Muscle layer of duodenum (tissue), 2 donors: Measurements from ENCODE around the gene PLXNA3.

Experiments
- H3K27ac ChIP-seq: one replicate; pipeline ENCODE4 v1.7.0; 2013; ENCODE audit warnings: mild to moderate bottlenecking, low read length
- H3K27me3 ChIP-seq: one replicate; pipeline ENCODE4 v1.7.0; 2013; ENCODE audit warnings: low read depth, mild to moderate bottlenecking, control low read depth, low read length
- H3K36me3 ChIP-seq, 2 donors: one replicate each; pipeline ENCODE4 v1.7.0; 2013; ENCODE audit warnings: low read length in 2 of 2, control low read depth in 1 of 2, mild to moderate bottlenecking in 1 of 2; ENCODE audit not compliant: insufficient read depth in 2 of 2, control insufficient read depth in 1 of 2
- H3K4me1 ChIP-seq, 2 donors: one replicate each; pipeline ENCODE4 v1.7.0; 2013; ENCODE audit warnings: low read length in 2 of 2, mild to moderate bottlenecking in 2 of 2, control low read depth in 1 of 2, moderate library complexity in 1 of 2; ENCODE audit not compliant: insufficient read depth in 2 of 2, control insufficient read depth in 1 of 2
- H3K4me3 ChIP-seq, 2 donors: one replicate each; pipeline ENCODE4 v1.7.0; 2013; ENCODE audit warnings: low read length in 2 of 2, low read depth in 1 of 2, mild to moderate bottlenecking in 1 of 2
- H3K9me3 ChIP-seq, 2 donors: one replicate each; pipeline ENCODE4 v1.7.0; 2013; ENCODE audit warnings: low read length in 2 of 2, control low read depth in 1 of 2, mild to moderate bottlenecking in 1 of 2; ENCODE audit not compliant: control insufficient read depth in 1 of 2
- donor health status: healthy.

PLXNA3 gene

DNA sequence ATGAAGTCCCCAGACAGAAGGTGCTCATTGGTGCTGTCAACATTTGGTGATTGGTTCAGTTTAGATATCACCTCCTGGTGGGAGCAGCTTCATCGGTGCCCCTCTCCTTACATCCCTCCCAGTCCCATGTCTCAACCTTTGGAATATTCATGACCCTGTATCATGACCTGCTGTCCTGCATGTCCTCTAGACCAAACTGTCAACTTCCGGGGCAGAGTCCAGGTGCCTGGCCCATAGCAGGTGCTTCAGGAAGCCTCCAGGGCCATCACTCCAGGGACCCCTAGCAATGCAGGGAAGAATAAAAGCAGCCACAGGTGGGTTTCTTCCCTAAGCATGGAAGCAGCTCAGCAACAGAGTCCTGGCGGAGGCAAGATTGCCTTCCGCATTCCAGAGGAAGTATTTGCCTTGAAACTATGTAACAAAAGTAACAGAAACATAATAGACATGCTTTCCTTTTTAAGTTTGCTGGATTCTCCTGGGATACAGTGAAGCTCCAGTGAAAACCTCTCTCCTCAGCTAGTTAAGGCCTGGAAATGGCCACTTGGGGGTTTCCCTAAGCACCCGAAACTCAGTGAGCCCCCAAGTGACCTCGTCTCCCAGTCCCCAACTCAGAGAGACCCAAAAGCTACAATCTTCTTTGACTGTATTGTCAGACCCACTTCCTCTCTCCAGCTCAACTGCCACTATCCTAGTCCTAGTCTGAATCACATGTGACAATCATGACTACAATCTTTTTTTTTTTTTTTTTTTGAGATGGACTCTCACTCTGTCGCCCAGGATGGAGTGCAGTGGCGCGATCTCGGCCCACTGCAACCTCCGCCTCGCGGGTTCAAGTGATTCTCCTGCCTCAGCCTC is 30.9 kb upstream of the PLXNA3 start:
- H3K36me3 ChIP-seq = peaks cover 0 to 6% of the 10 kb centered on the region in 2 donors
- peaks cover 0 to 24% of the 10 kb centered on the region in 2 donors for H3K4me1 ChIP-seq
- no peak overlapping the region for H3K27ac ChIP-seq
- H3K9me3 ChIP-seq = no peaks in the 10 kb centered on the region
- H3K27me3 ChIP-seq = no peaks in the 10 kb centered on the region
- H3K4me3 ChIP-seq = peak overlapping the region in 1 of 2 donors; percentile 79

DNA sequence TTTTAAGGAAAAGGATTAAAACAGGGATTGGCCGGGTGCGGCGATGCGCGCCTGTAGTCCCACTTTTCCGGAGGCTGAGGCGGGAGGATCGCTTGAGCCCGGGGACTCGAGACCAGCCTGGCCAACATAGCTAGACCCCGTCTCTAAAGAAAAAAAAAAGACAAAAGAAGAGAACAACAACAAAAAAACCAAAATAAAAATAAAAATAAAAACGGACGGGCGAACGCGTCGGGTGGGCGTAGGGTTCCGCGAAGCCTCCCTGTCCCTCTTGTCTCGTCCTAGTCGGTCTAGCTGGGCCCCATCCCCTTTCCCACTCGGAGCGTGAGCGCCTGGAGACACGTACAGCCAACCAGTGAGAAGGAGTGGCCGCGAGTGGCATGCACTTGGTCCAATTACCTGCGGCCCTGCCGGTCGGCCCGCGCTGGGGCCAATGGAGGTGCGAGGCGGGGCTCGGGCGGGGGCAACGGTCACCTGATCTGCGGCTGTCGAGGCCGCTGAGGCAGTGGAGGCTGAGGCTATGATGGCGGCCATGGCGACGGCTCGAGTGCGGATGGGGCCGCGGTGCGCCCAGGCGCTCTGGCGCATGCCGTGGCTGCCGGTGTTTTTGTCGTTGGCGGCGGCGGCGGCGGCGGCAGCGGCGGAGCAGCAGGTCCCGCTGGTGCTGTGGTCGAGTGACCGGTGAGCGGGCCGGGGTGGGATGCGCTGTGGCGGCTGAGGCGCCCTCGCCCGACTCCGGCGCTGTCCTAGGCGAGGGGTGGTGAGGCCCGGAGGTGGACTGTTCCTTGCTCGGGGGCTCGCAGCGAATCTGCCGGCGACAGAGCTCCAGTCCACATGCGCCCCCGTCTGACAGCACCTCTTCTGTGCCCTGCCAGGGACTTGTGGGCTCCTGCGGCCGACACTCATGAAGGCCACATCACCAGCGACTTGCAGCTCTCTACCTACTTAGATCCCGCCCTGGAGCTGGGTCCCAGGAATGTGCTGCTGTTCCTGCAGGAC is 29.6 kb upstream of the PLXNA3 start, which contains the start of gene ATP6AP1:
Gene ATP6AP1, plus strand, starts transcription at position 502 of the 996 bp plus-strand sequence. Its CDS starts 16 bp downstream, at position 518.
- Histone ChIP-seq H3K4me1 (peaks cover 0 to 24% of the 10 kb centered on the region in 2 donors), H3K4me3 (peak within 1 kb of the TSS; percentile 67 to 79), H3K36me3 (peaks cover 4 to 15% of the 10 kb centered on the region in 2 donors), H3K27ac (no peak within 1 kb of the TSS), H3K27me3 (no peaks in the 10 kb centered on the region), H3K9me3 (no peaks in the 10 kb centered on the region)

DNA sequence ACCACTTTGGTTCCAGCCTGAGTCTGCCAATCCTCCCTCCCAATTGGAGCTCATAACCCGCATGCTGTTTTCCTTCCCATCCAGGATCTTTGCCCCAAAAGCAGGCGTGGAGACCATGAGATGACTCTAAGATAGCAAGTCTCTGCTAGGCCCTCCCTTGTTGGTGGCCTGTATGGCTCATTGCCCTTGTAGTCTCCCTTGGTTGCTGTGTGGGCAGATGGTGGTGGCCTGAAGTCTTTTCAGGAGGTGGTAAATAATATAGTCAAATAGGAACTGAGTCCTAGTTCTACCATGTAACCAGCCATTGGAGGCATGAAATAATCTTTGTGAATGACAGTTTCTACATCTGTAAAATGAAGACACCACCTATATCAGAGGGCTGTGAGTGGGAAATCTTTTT is 28.4 kb upstream of the PLXNA3 start:
- H3K27me3 ChIP-seq = no peaks in the 10 kb centered on the region
- peaks cover 8 to 23% of the 10 kb centered on the region in 2 donors for H3K36me3 ChIP-seq
- no peaks in the 10 kb centered on the region for H3K9me3 ChIP-seq
- H3K4me3 ChIP-seq = peak overlapping the region; percentile 67 to 79
- peaks cover 0 to 24% of the 10 kb centered on the region in 2 donors for H3K4me1 ChIP-seq
- no peak overlapping the region for H3K27ac ChIP-seq

DNA sequence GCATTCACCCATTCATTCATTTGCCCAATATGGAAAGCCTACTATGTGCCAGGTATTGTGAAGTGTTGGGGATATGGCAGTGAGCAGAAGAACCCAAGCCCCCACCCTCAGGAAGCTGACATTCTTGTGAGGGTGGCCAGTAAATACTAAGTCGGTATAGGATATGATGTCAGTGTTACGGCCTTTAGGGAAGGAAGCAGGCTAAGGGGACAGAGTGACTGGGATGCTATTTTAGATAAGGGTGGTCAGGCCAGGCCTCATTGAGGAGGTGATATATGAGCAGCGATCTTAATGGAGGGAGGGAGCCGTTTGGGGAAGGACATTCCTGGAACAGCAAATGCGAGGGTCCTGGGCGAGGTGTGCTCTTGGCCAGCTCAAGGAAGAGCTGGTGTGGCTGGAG is 27.6 kb upstream of the PLXNA3 start:
- Histone ChIP-seq H3K4me1 (peaks cover 0 to 24% of the 10 kb centered on the region in 2 donors), H3K36me3 (peaks cover 8 to 23% of the 10 kb centered on the region in 2 donors), H3K9me3 (no peaks in the 10 kb centered on the region), H3K27ac (peak overlapping the region; percentile 16), H3K4me3 (no peak overlapping the region), H3K27me3 (no peaks in the 10 kb centered on the region)

DNA sequence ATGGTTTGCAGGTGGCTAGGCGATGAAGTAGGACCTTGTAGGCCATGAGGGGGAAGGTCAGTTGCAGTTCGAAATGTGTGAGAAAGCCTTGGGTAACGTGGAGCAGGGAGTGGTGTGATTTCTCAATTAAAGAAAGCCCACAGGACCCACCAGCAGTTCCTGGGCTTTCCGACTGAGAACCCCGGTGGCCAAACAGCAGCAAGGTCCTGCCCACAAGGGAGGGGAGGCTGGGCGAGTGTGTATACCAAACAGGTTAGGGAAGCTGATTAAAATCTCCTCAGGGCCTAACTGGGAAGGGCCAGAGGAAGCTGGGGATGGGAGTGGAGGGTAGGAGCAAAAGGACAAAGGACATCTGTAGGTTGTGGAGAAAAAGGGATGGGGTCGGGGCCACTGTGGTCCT is 27.2 kb upstream of the PLXNA3 start:
- no peaks in the 10 kb centered on the region for H3K27me3 ChIP-seq
- no peak overlapping the region for H3K4me3 ChIP-seq
- peaks cover 8 to 23% of the 10 kb centered on the region in 2 donors for H3K36me3 ChIP-seq
- peaks cover 0 to 24% of the 10 kb centered on the region in 2 donors for H3K4me1 ChIP-seq
- H3K27ac ChIP-seq = peak overlapping the region; percentile 16
- H3K9me3 ChIP-seq = no peaks in the 10 kb centered on the region

DNA sequence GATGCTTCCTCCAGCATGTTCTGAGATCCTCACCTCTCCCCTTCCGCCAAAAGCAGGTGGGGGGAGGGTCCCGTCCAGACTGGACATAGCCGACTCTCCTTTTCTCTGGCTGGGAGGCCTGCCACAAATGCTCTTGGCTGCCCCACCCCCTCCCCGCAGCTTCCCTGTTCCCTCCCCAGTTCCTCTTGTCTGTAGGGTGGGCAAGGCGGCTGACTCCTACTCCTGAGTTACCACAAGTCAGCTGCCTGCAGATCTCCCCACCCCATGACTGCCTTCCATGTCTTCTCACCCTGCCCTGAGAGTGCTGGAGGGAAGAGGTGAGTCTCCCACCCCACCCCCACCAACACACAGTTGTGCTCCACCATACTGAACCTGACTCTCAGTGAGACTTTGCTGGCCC is 26.7 kb upstream of the PLXNA3 start:
- Histone ChIP-seq H3K9me3 (no peaks in the 10 kb centered on the region), H3K27ac (peak overlapping the region; percentile 16)

DNA sequence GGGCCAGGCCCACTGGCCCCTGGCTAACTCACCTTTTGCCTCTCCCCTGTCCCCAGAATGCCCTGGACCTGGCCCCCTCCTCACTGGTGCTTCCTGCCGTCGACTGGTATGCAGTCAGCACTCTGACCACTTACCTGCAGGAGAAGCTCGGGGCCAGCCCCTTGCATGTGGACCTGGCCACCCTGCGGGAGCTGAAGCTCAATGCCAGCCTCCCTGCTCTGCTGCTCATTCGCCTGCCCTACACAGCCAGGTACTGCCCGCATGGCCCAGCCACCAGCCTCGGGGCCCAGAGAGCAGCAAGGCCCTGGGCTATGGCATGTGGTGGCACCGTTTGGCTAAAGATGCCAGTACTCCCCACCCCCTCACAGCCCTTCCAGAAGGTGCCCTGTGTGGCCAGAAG is 25.9 kb upstream of the PLXNA3 start:
- Histone ChIP-seq H3K36me3 (peaks cover 8 to 23% of the 10 kb centered on the region in 2 donors), H3K4me3 (no peak overlapping the region), H3K9me3 (no peaks in the 10 kb centered on the region), H3K27ac (no peak overlapping the region), H3K27me3 (no peaks in the 10 kb centered on the region), H3K4me1 (peaks cover 0 to 24% of the 10 kb centered on the region in 2 donors)

More for the DNA sequence above, 26.7 kb upstream of the PLXNA3 start:
- Histone ChIP-seq H3K36me3 (peaks cover 8 to 23% of the 10 kb centered on the region in 2 donors), H3K4me1 (peaks cover 0 to 28% of the 10 kb centered on the region in 2 donors), H3K27me3 (no peaks in the 10 kb centered on the region), H3K4me3 (no peak overlapping the region)

DNA sequence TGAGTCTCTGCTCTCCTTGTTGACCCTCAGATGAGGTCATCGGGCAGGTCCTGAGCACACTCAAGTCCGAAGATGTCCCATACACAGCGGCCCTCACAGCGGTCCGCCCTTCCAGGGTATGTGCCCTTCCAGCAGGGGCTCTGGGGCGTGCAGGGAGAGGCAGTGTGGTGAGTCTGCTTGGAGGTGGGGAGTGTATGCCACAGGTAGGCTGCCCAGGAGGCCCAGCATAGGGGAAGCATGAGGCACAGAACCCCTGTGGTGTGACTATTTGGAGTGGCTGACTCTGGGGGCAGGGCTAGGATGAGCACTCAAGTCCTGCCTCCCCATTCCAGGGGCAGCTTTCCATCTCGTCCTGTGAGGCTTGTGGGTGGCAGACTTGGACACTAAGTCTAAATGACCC is 24.5 kb upstream of the PLXNA3 start:
- no peak overlapping the region for H3K4me3 ChIP-seq
- peaks cover 8 to 23% of the 10 kb centered on the region in 2 donors for H3K36me3 ChIP-seq
- H3K4me1 ChIP-seq = peaks cover 2 to 27% of the 10 kb centered on the region in 2 donors
- H3K27me3 ChIP-seq = no peaks in the 10 kb centered on the region
- H3K9me3 ChIP-seq = no peaks in the 10 kb centered on the region
- no peak overlapping the region for H3K27ac ChIP-seq

DNA sequence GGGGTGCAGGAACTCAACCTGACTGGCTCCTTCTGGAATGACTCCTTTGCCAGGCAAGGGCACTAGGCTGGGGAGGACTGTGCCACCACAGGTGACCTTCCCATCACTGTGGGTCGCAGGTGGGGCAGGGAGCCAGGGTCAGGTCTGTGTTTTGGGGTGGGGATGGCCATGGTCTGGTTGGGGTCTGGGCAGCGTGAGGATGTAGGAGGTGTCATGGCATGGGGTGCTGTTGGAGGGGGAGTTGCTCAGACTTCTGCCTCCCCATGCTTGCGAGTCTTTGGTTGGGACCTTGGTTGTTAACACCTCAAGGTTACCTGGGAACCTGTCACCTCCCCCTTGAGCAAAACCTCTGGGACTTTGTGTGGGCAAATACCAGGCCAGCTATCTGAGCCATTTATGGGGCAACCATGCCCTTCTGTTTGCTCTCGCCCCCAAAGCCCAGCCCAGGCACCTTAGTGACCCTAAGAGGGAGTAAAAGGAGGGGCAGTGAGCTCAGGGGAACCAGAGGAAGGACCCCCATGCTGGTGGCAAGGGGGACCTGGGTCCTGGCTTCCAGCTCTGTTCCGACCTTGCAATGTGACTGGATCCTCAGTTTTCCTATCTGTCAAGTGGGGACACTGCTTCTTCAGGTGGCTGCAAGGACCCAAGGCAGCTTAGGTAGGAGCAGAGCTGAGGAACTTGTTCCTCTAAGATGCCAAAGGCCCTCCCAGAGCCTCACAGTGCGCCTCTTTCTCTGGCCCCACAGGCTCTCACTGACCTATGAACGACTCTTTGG is 23.5 kb upstream of the PLXNA3 start:
- no peak overlapping the region for H3K4me3 ChIP-seq
- no peak overlapping the region for H3K27ac ChIP-seq
- peaks cover 8 to 23% of the 10 kb centered on the region in 2 donors for H3K36me3 ChIP-seq
- H3K4me1 ChIP-seq = peaks cover 2 to 27% of the 10 kb centered on the region in 2 donors
- H3K27me3 ChIP-seq = no peaks in the 10 kb centered on the region
- H3K9me3 ChIP-seq = no peaks in the 10 kb centered on the region

DNA sequence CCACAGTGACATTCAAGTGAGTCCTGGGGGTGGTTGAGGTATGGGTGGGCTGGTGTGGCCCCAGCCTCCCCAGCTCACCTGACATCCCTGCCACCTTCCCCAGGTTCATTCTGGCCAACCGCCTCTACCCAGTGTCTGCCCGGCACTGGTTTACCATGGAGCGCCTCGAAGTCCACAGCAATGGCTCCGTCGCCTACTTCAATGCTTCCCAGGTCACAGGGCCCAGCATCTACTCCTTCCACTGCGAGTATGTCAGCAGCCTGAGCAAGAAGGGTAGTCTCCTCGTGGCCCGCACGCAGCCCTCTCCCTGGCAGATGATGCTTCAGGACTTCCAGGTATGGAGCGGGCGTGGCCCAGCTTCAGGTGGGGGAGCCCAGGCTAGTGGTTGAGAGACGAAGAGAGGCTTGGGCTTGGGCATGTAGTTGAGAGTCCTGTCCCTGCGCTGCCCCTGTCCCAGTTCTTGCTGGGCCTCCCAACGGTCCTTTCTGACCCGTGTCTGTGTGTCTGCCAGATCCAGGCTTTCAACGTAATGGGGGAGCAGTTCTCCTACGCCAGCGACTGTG is 22.8 kb upstream of the PLXNA3 start:
- Histone ChIP-seq H3K4me1 (peaks cover 2 to 21% of the 10 kb centered on the region in 2 donors), H3K27ac (no peak overlapping the region), H3K27me3 (no peaks in the 10 kb centered on the region), H3K4me3 (no peak overlapping the region), H3K36me3 (peaks cover 8 to 29% of the 10 kb centered on the region in 2 donors), H3K9me3 (no peaks in the 10 kb centered on the region)
